HEK293T (cell line): ENCODE data around the gene SVIP.

ENCODE experiments used
- CTCF ChIA-PET: fragments of 350-600 bp; formaldehyde crosslinking; extraction: SDS; loops from one replicate; lab custom pipeline; 2021; ENCODE audit warnings: antibody characterized with exemption, inconsistent platforms; lab: Yijun Ruan, JAX
- POLR2A ChIA-PET: fragments of 350-600 bp; formaldehyde crosslinking; extraction: SDS; loops from one replicate; lab custom pipeline; 2020; ENCODE audit warnings: antibody characterized with exemption, inconsistent platforms; lab: Yijun Ruan, JAX
- DNase-seq: peaks from one replicate; pipeline ENCODE4 v3.0.0; 2012; ENCODE audit warnings: mixed read lengths; ENCODE audit errors: extremely low spot score
- ARNT ChIP-seq: fragments of 450-650 bp; IDR thresholded peaks from 2 replicates; pipeline ENCODE4 v1.6.1; 2017; ENCODE audit warnings: mild to moderate bottlenecking
- BHLHE40 ChIP-seq: fragments of 450-650 bp; IDR thresholded peaks from 2 replicates; pipeline ENCODE4 v1.6.1; 2016; ENCODE audit warnings: mild to moderate bottlenecking, moderate library complexity, borderline replicate concordance
- CTBP1 ChIP-seq: fragments of 450-650 bp; IDR thresholded peaks from 2 replicates; pipeline ENCODE4 v1.6.1; 2016; ENCODE audit warnings: borderline replicate concordance
- ELF4 ChIP-seq: fragments of 450-650 bp; IDR thresholded peaks from 2 replicates; pipeline ENCODE4 v1.6.1; 2017; ENCODE audit warnings: antibody characterized with exemption
- FOXA1 ChIP-seq: fragments of 450-650 bp; IDR thresholded peaks from 2 replicates; pipeline ENCODE4 v1.6.1; 2016; ENCODE audit warnings: mild to moderate bottlenecking
- FOXK2 ChIP-seq: fragments of 450-650 bp; IDR thresholded peaks from 2 replicates; pipeline ENCODE4 v1.6.1; 2016; ENCODE audit warnings: mild to moderate bottlenecking
- FOXM1 ChIP-seq: fragments of 450-650 bp; IDR thresholded peaks from 2 replicates; pipeline ENCODE4 v1.6.1; 2017; ENCODE audit warnings: mild to moderate bottlenecking, borderline replicate concordance
- HDGF ChIP-seq: fragments of 450-650 bp; IDR thresholded peaks from 2 replicates; pipeline ENCODE4 v1.6.1; 2017; ENCODE audit warnings: antibody characterized with exemption, borderline replicate concordance
- L3MBTL2 ChIP-seq: fragments of 450-650 bp; conservative IDR thresholded peaks from 2 replicates; pipeline ENCODE4 v1.6.1; 2016; ENCODE audit warnings: mild to moderate bottlenecking
- LEF1 ChIP-seq: fragments of 450-650 bp; IDR thresholded peaks from 2 replicates; pipeline ENCODE4 v1.6.1; 2017; ENCODE audit warnings: mild to moderate bottlenecking, borderline replicate concordance
- NFRKB ChIP-seq: fragments of 450-650 bp; IDR thresholded peaks from 2 replicates; pipeline ENCODE4 v1.6.1; 2016; ENCODE audit warnings: mild to moderate bottlenecking, moderate library complexity
- PKNOX1 ChIP-seq: fragments of 450-650 bp; IDR thresholded peaks from 2 replicates; pipeline ENCODE4 v1.6.1; 2016
- SP1 ChIP-seq: fragments of 450-650 bp; IDR thresholded peaks from 2 replicates; pipeline ENCODE4 v1.6.1; 2017
- SUZ12 ChIP-seq: fragments of 450-650 bp; IDR thresholded peaks from 2 replicates; pipeline ENCODE4 v1.6.1; 2016; ENCODE audit warnings: mild to moderate bottlenecking
- TARDBP ChIP-seq: fragments of 450-650 bp; IDR thresholded peaks from 2 replicates; pipeline ENCODE4 v1.6.1; 2016
- ZNF384 ChIP-seq: fragments of 450-650 bp; IDR thresholded peaks from 2 replicates; pipeline ENCODE4 v1.6.1; 2016

Gene SVIP

GRCh38 chr11:22859756-22860155 lies 30.2 kb upstream of the SVIP start:
- CTCF ChIA-PET, result interaction anchor here (1.2 kb wide), 1 partner anchor 16 kb away, joined by 5 read pairs; no protein-coding TSS in a partner anchor
- POLR2A ChIA-PET, result no interaction called here

GRCh38 chr11:22851477-22851876 lies 21.9 kb upstream of the SVIP start:
- ChIA-PET CTCF (no interaction called here), POLR2A (no interaction called here)
- DNase-seq, result no peak
- TF ChIP-seq NFRKB (no peak), TARDBP (no peak), FOXM1 (no peak), FOXA1 (no peak), FOXK2 (no peak), CTBP1 (no peak), PKNOX1 (no peak), L3MBTL2 (no peak), BHLHE40 (no peak), LEF1 (no peak), ZNF384 (no peak), ARNT (no peak), HDGF (no peak)

More at GRCh38 chr11:22859756-22860155, 30.2 kb upstream of the SVIP start:
- DNase-seq, result no peak
- TF ChIP-seq ZNF384, result no peak
- TF ChIP-seq PKNOX1, result no peak
- no peak for TF ChIP-seq TARDBP
- no peak for TF ChIP-seq ARNT
- no peak for TF ChIP-seq NFRKB
- no peak for TF ChIP-seq ELF4
- no peak for TF ChIP-seq FOXA1
- TF ChIP-seq L3MBTL2, result no peak

- TF ChIP-seq ARNT (no peak), TARDBP (no peak), FOXA1 (no peak), FOXK2 (no peak), CTBP1 (no peak), HDGF (no peak), SP1 (no peak), ELF4 (no peak), BHLHE40 (no peak), LEF1 (no peak), ZNF384 (no peak), L3MBTL2 (no peak), PKNOX1 (no peak), FOXM1 (no peak)
- CTCF ChIA-PET, result no interaction called here
- DNase-seq, result no peak
- POLR2A ChIA-PET, result no interaction called here
Observed at GRCh38 chr11:22846726-22847125, 17.1 kb upstream of the SVIP start.

GRCh38 chr11:22832315-22833015 lies 2.9 kb upstream of the SVIP start:
- TF ChIP-seq FOXA1 (no peak), PKNOX1 (no peak), BHLHE40 (no peak), LEF1 (no peak), HDGF (no peak), ELF4 (no peak), L3MBTL2 (no peak), ZNF384 (no peak)
- CTCF ChIA-PET, result no interaction called here
- no peak for DNase-seq
- POLR2A ChIA-PET, result no interaction called here

- no peak for TF ChIP-seq BHLHE40
- no peak for TF ChIP-seq ZNF384
- TF ChIP-seq FOXK2, result no peak
- TF ChIP-seq FOXM1, result no peak
- TF ChIP-seq FOXA1, result no peak
- TF ChIP-seq TARDBP, result no peak
- TF ChIP-seq SP1, result no peak
- no peak for TF ChIP-seq LEF1
- no peak for TF ChIP-seq ELF4
- TF ChIP-seq HDGF, result no peak
- no peak for TF ChIP-seq NFRKB
- no peak for TF ChIP-seq ARNT
- TF ChIP-seq L3MBTL2, result no peak
- no peak for TF ChIP-seq SUZ12
- CTCF ChIA-PET, result no interaction called here
- DNase-seq, result no peak
- POLR2A ChIA-PET, result interaction anchor here (0.9 to 1.2 kb wide), 2 partner anchors 19 to 42 kb away, joined by 4 read pairs; no protein-coding TSS in a partner anchor
Observed at GRCh38 chr11:22830082-22830414, 447 bp upstream of the SVIP start.

- CTCF ChIA-PET, result no interaction called here
- no peak for TF ChIP-seq FOXM1
- no peak for TF ChIP-seq NFRKB
- no peak for TF ChIP-seq ARNT
- no peak for TF ChIP-seq BHLHE40
- no peak for TF ChIP-seq CTBP1
- TF ChIP-seq TARDBP, result no peak
- TF ChIP-seq FOXK2, result no peak
- no peak for TF ChIP-seq SUZ12
- no peak for TF ChIP-seq ZNF384
- TF ChIP-seq LEF1, result no peak
- no peak for TF ChIP-seq SP1
- TF ChIP-seq L3MBTL2, result no peak
- no peak for TF ChIP-seq PKNOX1
- TF ChIP-seq FOXA1, result no peak
- TF ChIP-seq HDGF, result no peak
- TF ChIP-seq ELF4, result no peak
- POLR2A ChIA-PET, result interaction anchor here (0.7 to 1.1 kb wide), 4 partner anchors 12 to 234 kb away, joined by 3 to 4 read pairs (median 3); no protein-coding TSS in a partner anchor
- no peak for DNase-seq
Observed at GRCh38 chr11:22828373-22828772, 1.2 kb downstream of the SVIP start.
